NAMALWA (cell line): Measurements from ENCODE around the gene PXDC1.

Experiments
- DNase-seq: peaks from one replicate; pipeline ENCODE4 v3.0.0-alpha.2; 2015; ENCODE audit warnings: low spot score

PXDC1 gene

GRCh38 chr6:3746696-3747095 lies 4.8 kb downstream of the PXDC1 start:
- DNase-seq: no peak

GRCh38 chr6:3746119-3746691 lies 5.3 kb downstream of the PXDC1 start:
- DNase-seq: no peak

- DNase-seq: no peak
Observed at GRCh38 chr6:3745566-3746118, 5.9 kb downstream of the PXDC1 start.

- no peak for DNase-seq
Observed at GRCh38 chr6:3744901-3745470, 6.5 kb downstream of the PXDC1 start.

GRCh38 chr6:3744211-3744900 lies 7.2 kb downstream of the PXDC1 start:
- DNase-seq: no peak

- DNase-seq: no peak
Observed at GRCh38 chr6:3743541-3743940, 8.0 kb downstream of the PXDC1 start.

GRCh38 chr6:3742426-3743344 lies 8.8 kb downstream of the PXDC1 start:
- DNase-seq: peak; percentile 77

- DNase-seq: no peak
Observed at GRCh38 chr6:3742076-3742425, 9.5 kb downstream of the PXDC1 start.

- no peak for DNase-seq
Observed at GRCh38 chr6:3741477-3741871, 10.0 kb downstream of the PXDC1 start.

GRCh38 chr6:3740551-3741476 lies 10.7 kb downstream of the PXDC1 start:
- DNase-seq: no peak

GRCh38 chr6:3739311-3739897 lies 12.1 kb downstream of the PXDC1 start:
- DNase-seq: no peak

GRCh38 chr6:3738381-3739131 lies 13.0 kb downstream of the PXDC1 start:
- no peak for DNase-seq

GRCh38 chr6:3737831-3738210 lies 13.7 kb downstream of the PXDC1 start:
- no peak for DNase-seq

- DNase-seq: no peak
Observed at GRCh38 chr6:3737149-3737830, 14.2 kb downstream of the PXDC1 start.

GRCh38 chr6:3735029-3735605 lies 16.4 kb downstream of the PXDC1 start:
- no peak for DNase-seq

GRCh38 chr6:3734023-3734422 lies 17.5 kb downstream of the PXDC1 start:
- DNase-seq: no peak

- no peak for DNase-seq
Observed at GRCh38 chr6:3733321-3733925, 18.1 kb downstream of the PXDC1 start.

GRCh38 chr6:3732345-3733141 lies 19.0 kb downstream of the PXDC1 start:
- peak; percentile 58 for DNase-seq
